BLaER1 treated with 17β-estradiol and CSF1 and Interleukin-3, amounts not matched to agents 10 nM and 100 nM (cell line): Measurements from ENCODE around the gene ALDH7A1.

Experiments used
- H3K27ac ChIP-seq, 11 experiments: shearing (Covaris generic); formaldehyde crosslinking; 2 replicates each; pipeline ENCODE4 v1.8.1; 2022
- H3K27me3 ChIP-seq, 11 experiments: shearing (Covaris generic); formaldehyde crosslinking; 2 replicates each; pipeline ENCODE4 v1.8.1; 2022
- H3K36me3 ChIP-seq, 11 experiments: shearing (Covaris generic); formaldehyde crosslinking; 2 replicates each; pipeline ENCODE4 v1.8.1; 2022
- H3K4me1 ChIP-seq, 10 experiments: shearing (Covaris generic); formaldehyde crosslinking; 2 replicates each; pipeline ENCODE4 v1.8.1; 2022
- H3K4me2 ChIP-seq, 11 experiments: shearing (Covaris generic); formaldehyde crosslinking; 2 replicates each; pipeline ENCODE4 v1.8.1; 2022
- H3K4me3 ChIP-seq, 10 experiments: shearing (Covaris generic); formaldehyde crosslinking; 2 replicates each; pipeline ENCODE4 v1.8.1; 2022
- H3K9ac ChIP-seq, 11 experiments: shearing (Covaris generic); formaldehyde crosslinking; 2 replicates each; pipeline ENCODE4 v1.8.1; 2022
- H3K9me3 ChIP-seq, 11 experiments: shearing (Covaris generic); formaldehyde crosslinking; replicated peaks in 1 of 11; 2 replicates each; pipeline ENCODE4 v1.8.1; 2022
- H4K20me1 ChIP-seq, 11 experiments: shearing (Covaris generic); formaldehyde crosslinking; 2 replicates each; pipeline ENCODE4 v1.8.1; 2022
- Cebpa-rat ChIP-seq, 11 experiments: shearing (Covaris generic); IDR thresholded peaks; 2 replicates each; pipeline ENCODE4 v1.8.1; 2022

ALDH7A1 gene

DNA sequence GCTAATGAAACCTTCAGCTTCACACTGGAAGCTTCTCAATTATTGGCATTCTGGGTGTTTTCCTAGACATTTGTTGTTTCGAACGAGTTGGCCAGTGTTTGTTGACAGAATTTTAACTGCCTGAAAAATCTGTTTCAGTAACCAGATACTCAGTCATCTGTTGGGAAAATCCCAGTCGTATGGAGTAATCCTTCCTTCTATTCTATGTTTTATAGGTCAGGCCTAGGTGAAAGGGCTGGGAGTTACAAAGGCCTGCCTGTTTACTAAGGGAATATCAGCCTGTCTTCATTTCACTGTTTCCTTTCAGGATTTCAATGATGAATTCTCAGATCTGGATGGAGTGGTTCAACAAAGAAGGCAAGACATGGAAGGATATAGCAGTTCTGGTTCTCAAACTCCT, 111.9 kb downstream of the ALDH7A1 start:
- no peak for TF ChIP-seq Cebpa-rat (IDR thresholded peaks at IDR 0.05)
- no peak overlapping the region for H3K4me2 ChIP-seq
- no peaks in the 10 kb centered on the region for H3K27me3 ChIP-seq
- no peaks in the 10 kb centered on the region for H3K36me3 ChIP-seq
- H4K20me1 ChIP-seq, result no peaks in the 10 kb centered on the region
- no peaks in the 10 kb centered on the region for H3K9me3 ChIP-seq
- peaks cover 0 to 6% (median 0%) of the 10 kb centered on the region in 10 experiments; a peak in 5 of 20 replicates for H3K4me1 ChIP-seq
- H3K27ac ChIP-seq, result no peak overlapping the region
- no peak overlapping the region for H3K4me3 ChIP-seq
- no peak overlapping the region for H3K9ac ChIP-seq

DNA sequence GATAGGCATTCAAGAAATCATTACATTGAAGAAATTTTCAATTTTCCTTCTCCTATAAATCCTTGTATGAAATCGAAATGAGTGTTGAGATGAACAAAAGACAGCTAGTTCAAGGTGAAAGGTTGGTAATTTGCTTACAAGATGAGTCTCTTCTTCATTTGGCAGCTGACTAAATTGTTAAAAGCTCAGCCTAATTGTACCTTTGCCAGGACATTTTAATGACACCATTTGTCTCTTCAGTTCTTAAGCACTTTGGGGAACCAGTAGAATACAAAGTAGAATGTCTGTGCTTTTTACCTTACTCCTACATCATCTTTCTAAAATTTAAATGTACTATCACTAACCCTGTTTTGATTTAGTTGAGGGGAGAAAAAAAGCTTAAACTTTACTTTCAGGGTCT, 112.4 kb downstream of the ALDH7A1 start:
- Histone ChIP-seq H3K9ac (no peak overlapping the region), H4K20me1 (no peaks in the 10 kb centered on the region), H3K9me3 (no peaks in the 10 kb centered on the region), H3K27me3 (no peaks in the 10 kb centered on the region), H3K4me2 (no peak overlapping the region), H3K36me3 (no peaks in the 10 kb centered on the region), H3K4me3 (no peak overlapping the region), H3K27ac (no peak overlapping the region), H3K4me1 (no peaks in the 10 kb centered on the region; a peak in 1 of 20 replicates)
- TF ChIP-seq Cebpa-rat (IDR thresholded peaks at IDR 0.05), result no peak

DNA sequence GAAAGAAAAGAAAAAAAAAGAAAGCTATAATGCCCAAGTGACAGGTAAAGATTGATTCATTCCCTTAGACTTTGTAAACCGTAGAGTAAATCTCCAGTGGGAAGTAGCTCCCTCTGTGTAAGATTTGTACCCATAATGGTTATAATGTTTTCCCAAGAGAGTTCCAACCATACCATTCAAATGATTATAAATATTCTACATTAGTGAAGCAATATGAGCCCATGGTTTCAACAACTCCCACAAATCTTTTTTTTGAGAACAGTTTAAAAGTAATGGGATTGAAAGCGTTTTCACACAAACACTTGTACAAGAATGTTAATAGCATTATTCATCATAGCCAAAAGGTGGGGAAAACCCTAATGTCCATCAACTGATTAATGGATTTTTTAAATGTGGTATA, 113.8 kb downstream of the ALDH7A1 start:
- Histone ChIP-seq H3K4me3 (no peak overlapping the region), H3K36me3 (no peaks in the 10 kb centered on the region), H3K4me2 (no peak overlapping the region), H3K9me3 (no peaks in the 10 kb centered on the region), H3K27me3 (no peaks in the 10 kb centered on the region), H3K27ac (no peak overlapping the region), H3K9ac (no peak overlapping the region), H4K20me1 (no peaks in the 10 kb centered on the region), H3K4me1 (no peaks in the 10 kb centered on the region)
- no peak for TF ChIP-seq Cebpa-rat (IDR thresholded peaks at IDR 0.05)
